ENCODE measurements around the gene SH2D3A.
"Not testable (repeated sequence)": the region's sequence is repeated elsewhere in the genome, so short reads cannot be mapped to it uniquely, and the experiment has no call there.

The SH2D3A gene

GRCh38 chr19:6719992-6720368 is 47.3 kb downstream of the SH2D3A start:
- DNase-seq (ENCODE audit: low spot score) = no peak

- DNase-seq (ENCODE audit: low spot score) = no peak
Observed at GRCh38 chr19:6719540-6719861, 47.7 kb downstream of the SH2D3A start.

GRCh38 chr19:6718741-6719539 is 48.3 kb downstream of the SH2D3A start:
- no peak for DNase-seq (ENCODE audit: low spot score)

GRCh38 chr19:6718111-6718740 is 49.0 kb downstream of the SH2D3A start:
- DNase-seq (ENCODE audit: low spot score) = no peak

- DNase-seq (ENCODE audit: low spot score) = no peak
Observed at GRCh38 chr19:6717441-6717971, 49.7 kb downstream of the SH2D3A start.

- DNase-seq (ENCODE audit: low spot score) = no peak
Observed at GRCh38 chr19:6717036-6717435, 50.2 kb downstream of the SH2D3A start.

GRCh38 chr19:6716610-6716970 is 50.6 kb downstream of the SH2D3A start:
- DNase-seq (ENCODE audit: low spot score) = no peak

GRCh38 chr19:6714749-6715555 is 52.3 kb downstream of the SH2D3A start:
- no peak for DNase-seq (ENCODE audit: low spot score)

GRCh38 chr19:6713773-6714692 is 53.2 kb downstream of the SH2D3A start:
- no peak for DNase-seq (ENCODE audit: low spot score)

- no peak for DNase-seq (ENCODE audit: low spot score)
Observed at GRCh38 chr19:6712692-6713670, 54.3 kb downstream of the SH2D3A start.

- no peak for DNase-seq (ENCODE audit: low spot score)
Observed at GRCh38 chr19:6712231-6712630, 55.0 kb downstream of the SH2D3A start.

GRCh38 chr19:6711605-6712004 is 55.6 kb downstream of the SH2D3A start:
- DNase-seq (ENCODE audit: low spot score) = no peak

- no peak for DNase-seq (ENCODE audit: low spot score)
Observed at GRCh38 chr19:6711078-6711361, 56.2 kb downstream of the SH2D3A start.

GRCh38 chr19:6710273-6711077 is 56.8 kb downstream of the SH2D3A start:
- no peak for DNase-seq (ENCODE audit: low spot score)

GRCh38 chr19:6709549-6709948 is 57.7 kb downstream of the SH2D3A start:
- no peak for DNase-seq (ENCODE audit: low spot score)

GRCh38 chr19:6708913-6709312 is 58.3 kb downstream of the SH2D3A start:
- DNase-seq (ENCODE audit: low spot score) = not testable (repeated sequence)

- no peak for DNase-seq (ENCODE audit: low spot score)
Observed at GRCh38 chr19:6708346-6708745, 58.9 kb downstream of the SH2D3A start.

- no peak for DNase-seq (ENCODE audit: low spot score)
Observed at GRCh38 chr19:6707658-6708018, 59.6 kb downstream of the SH2D3A start.

- DNase-seq (ENCODE audit: low spot score) = no peak
Observed at GRCh38 chr19:6707011-6707657, 60.1 kb downstream of the SH2D3A start.

GRCh38 chr19:6706633-6706958 is 60.6 kb downstream of the SH2D3A start:
- no peak for DNase-seq (ENCODE audit: low spot score)
